Measurements from ENCODE around the gene CRIM1. TPM values are rescaled to one million over a fixed set of nuclear protein-coding genes. Genes with fewer than 3 reads are reported as not detected.

The CRIM1 gene
- total and polyA plus RNA-seq, 5 donors from 2014 or later = 0.15 to 2.7 (median 0.74) TPM

DNA sequence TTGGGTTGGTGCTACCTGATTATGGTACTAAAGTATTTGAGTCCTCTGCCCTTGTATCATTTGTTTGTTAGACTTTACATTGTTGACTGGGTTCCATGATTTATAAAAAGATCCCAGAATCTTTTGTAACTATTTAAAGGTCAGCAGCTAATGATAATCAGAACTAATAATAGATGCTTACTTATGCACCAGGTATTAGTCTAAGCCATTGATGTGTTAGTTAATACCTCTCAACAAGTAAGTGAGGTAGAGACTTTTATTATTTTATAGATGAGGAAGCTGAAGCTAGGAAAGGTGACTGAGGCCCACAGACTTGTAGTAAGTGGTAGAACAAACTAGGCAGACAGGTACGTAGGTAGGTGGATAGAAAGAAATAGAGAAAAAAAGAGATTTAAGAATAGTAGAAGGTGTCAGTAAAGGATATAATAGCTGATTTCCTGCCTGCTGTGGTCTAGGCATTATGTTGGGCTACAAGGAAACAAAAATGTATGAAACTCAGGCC is 68.1 kb downstream of the CRIM1 start:
- H3K36me3 Mint-ChIP-seq = no peaks in the 10 kb centered on the region
- H3K4me3 Mint-ChIP-seq = no peak overlapping the region
- no peak overlapping the region for H3K27ac Mint-ChIP-seq
- DNase-seq = no peak
- Histone ChIP-seq H3K4me3 (ENCODE audit: low read depth, low read length) (no peak overlapping the region), H3K4me1 (ENCODE audit: control insufficient read depth, insufficient read depth, low read length, poor library complexity, severe bottlenecking) (no peaks in the 10 kb centered on the region), H3K27ac (ENCODE audit: insufficient read depth, low read length, poor library complexity, severe bottlenecking) (no peak overlapping the region), H3K9me3 (ENCODE audit: control insufficient read depth in 2 of 2, low read length in 2 of 2) (no peaks in the 10 kb centered on the region), H3K27me3 (ENCODE audit: control insufficient read depth, insufficient read depth, low read length) (no peaks in the 10 kb centered on the region), H3K36me3 (ENCODE audit: control insufficient read depth, insufficient read depth, low read length) (no peaks in the 10 kb centered on the region)
- H3K27me3 Mint-ChIP-seq = no peaks in the 10 kb centered on the region
- H3K9me3 Mint-ChIP-seq = peaks cover 0 to 6% (median 0%) of the 10 kb centered on the region in 7 donors
- H3K4me1 Mint-ChIP-seq = peaks cover 5 to 19% (median 12%) of the 10 kb centered on the region in 4 donors
- no peak for ATAC-seq (ENCODE audit: low read depth in 2 of 2)

DNA sequence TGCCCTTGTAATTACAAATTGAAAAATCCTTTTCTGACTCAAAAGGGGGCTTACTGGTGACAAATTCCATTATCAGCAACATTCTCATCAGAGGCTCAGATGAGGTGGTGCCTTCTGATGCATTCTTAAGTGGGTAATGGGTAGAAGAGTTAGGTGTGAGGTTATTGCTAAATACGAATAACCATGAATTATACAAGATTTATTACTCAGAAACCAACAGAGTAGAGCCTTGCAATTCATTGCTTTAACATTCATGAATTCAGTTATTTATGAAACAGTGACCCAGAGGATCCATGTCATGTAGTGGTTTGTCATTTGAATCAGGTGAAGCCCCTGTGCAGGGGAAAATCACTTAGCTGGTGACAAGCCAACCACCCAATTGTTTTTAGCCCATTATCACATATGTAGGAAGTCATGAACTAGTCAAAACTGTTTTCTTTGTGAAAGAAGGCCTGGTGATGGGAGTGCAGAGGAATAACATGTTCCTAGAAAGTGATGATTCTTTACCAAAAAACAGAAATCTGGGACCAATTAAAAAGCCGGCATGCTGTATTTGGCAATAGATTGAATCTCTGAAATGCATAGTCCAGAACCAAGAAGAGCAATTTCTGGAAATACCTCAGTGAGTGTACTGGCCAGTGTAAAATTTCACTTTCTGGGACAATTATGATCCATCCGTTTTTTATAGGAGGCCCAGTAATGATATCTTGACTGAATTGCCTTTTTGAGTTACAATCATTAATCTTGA is 70.2 kb downstream of the CRIM1 start:
- peaks cover 0 to 3% (median 0%) of the 10 kb centered on the region in 7 donors for H3K9me3 Mint-ChIP-seq
- H3K27me3 Mint-ChIP-seq = no peaks in the 10 kb centered on the region
- Histone ChIP-seq H3K9me3 (ENCODE audit: control insufficient read depth in 2 of 2, low read length in 2 of 2) (no peaks in the 10 kb centered on the region), H3K4me3 (ENCODE audit: low read depth, low read length) (no peak overlapping the region), H3K4me1 (ENCODE audit: control insufficient read depth, insufficient read depth, low read length, poor library complexity, severe bottlenecking) (no peaks in the 10 kb centered on the region), H3K27ac (ENCODE audit: insufficient read depth, low read length, poor library complexity, severe bottlenecking) (no peak overlapping the region), H3K36me3 (ENCODE audit: control insufficient read depth, insufficient read depth, low read length) (no peaks in the 10 kb centered on the region), H3K27me3 (ENCODE audit: control insufficient read depth, insufficient read depth, low read length) (no peaks in the 10 kb centered on the region)
- no peak overlapping the region for H3K4me3 Mint-ChIP-seq
- peaks cover 0 to 1% (median 0%) of the 10 kb centered on the region in 4 donors for H3K4me1 Mint-ChIP-seq
- ATAC-seq (ENCODE audit: low read depth in 2 of 2) (no peak), DNase-seq (no peak)
- H3K27ac Mint-ChIP-seq = no peak overlapping the region
- no peaks in the 10 kb centered on the region for H3K36me3 Mint-ChIP-seq

DNA sequence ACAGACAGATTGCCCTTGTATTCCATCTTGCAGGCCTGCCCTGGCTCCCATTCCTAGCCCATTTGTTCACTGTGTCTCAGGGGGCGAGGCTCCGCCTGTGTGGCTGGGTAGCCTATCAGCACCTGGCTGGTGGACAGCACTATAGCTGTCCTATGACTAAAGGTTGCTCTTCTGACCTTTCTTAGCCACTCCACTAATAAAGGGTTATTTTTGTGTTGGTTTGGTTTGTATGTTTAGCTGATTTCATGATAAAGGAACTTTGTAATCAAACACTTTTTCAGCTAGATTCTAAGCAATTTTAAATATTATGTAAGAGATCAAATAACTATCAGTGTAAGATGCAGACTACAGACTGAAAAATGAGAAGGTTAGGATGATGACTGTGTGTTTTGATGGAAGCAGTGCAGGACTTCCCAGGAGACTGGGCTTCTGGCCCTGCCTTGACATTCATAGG is 72.2 kb downstream of the CRIM1 start:
- ATAC-seq (ENCODE audit: low read depth in 2 of 2) = no peak
- H3K36me3 Mint-ChIP-seq = no peaks in the 10 kb centered on the region

DNA sequence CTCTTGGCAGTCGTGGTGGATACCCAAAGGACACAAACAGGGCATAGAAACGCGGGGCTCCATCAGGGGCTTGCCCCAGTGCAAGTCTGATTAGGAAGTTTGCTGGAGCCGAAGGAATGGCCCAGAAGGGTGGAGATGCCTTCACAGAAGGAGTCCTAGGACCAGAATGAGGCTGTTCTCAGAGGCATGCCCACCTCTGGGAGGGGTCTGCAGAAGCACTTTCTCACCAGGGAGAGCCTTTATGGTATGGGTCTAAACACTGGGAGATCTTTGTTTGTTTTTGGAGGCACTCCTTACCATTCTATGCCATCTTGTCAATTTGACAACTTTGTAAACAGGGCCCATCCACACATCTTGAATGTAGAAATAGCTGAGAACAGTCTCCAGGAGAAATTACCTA is 75.0 kb downstream of the CRIM1 start:
- DNase-seq = no peak

More for the DNA sequence above, 72.2 kb downstream of the CRIM1 start:
- no peaks in the 10 kb centered on the region for H3K4me1 ChIP-seq (ENCODE audit: control insufficient read depth, insufficient read depth, low read length, poor library complexity, severe bottlenecking)
- Mint-ChIP-seq H3K27ac (no peak overlapping the region), H3K9me3 (peaks cover 0 to 1% (median 0%) of the 10 kb centered on the region in 7 donors), H3K4me3 (no peak overlapping the region), H3K27me3 (no peaks in the 10 kb centered on the region), H3K4me1 (peaks cover 0 to 1% (median 0%) of the 10 kb centered on the region in 4 donors)
- no peak overlapping the region for H3K4me3 ChIP-seq (ENCODE audit: low read depth, low read length)
- no peaks in the 10 kb centered on the region for H3K27me3 ChIP-seq (ENCODE audit: control insufficient read depth, insufficient read depth, low read length)
- no peak for DNase-seq
- H3K9me3 ChIP-seq (ENCODE audit: control insufficient read depth in 2 of 2, low read length in 2 of 2) = no peaks in the 10 kb centered on the region
- no peaks in the 10 kb centered on the region for H3K36me3 ChIP-seq (ENCODE audit: control insufficient read depth, insufficient read depth, low read length)
- H3K27ac ChIP-seq (ENCODE audit: insufficient read depth, low read length, poor library complexity, severe bottlenecking) = no peak overlapping the region

DNA sequence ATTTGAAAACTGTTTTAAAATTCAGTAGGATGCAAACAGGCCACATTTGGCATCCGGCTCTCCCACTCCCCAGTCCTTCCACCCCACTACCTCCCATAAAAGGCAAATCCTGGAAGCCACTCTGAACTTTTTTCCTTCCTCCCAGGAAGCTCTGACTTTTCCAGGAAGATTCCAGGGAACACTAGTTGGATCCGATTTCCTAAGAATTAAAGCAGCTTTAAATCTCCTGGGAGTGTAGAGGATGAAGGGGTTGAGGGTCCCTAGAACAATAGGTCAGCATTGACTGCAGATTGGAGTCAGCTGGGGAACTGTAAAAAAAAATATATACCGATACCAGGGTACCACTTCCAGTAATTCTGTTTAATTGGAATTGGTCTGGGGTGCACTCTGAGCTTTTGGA is 76.9 kb downstream of the CRIM1 start:
- Histone ChIP-seq H3K9me3 (ENCODE audit: control insufficient read depth in 2 of 2, low read length in 2 of 2) (no peaks in the 10 kb centered on the region), H3K27me3 (ENCODE audit: control insufficient read depth, insufficient read depth, low read length) (no peaks in the 10 kb centered on the region), H3K4me3 (ENCODE audit: low read depth, low read length) (no peak overlapping the region), H3K4me1 (ENCODE audit: control insufficient read depth, insufficient read depth, low read length, poor library complexity, severe bottlenecking) (no peaks in the 10 kb centered on the region), H3K27ac (ENCODE audit: insufficient read depth, low read length, poor library complexity, severe bottlenecking) (no peak overlapping the region), H3K36me3 (ENCODE audit: control insufficient read depth, insufficient read depth, low read length) (no peaks in the 10 kb centered on the region)
- H3K27ac Mint-ChIP-seq = no peak overlapping the region
- peaks cover 0 to 1% (median 0%) of the 10 kb centered on the region in 4 donors for H3K4me1 Mint-ChIP-seq
- no peak overlapping the region for H3K4me3 Mint-ChIP-seq
- ATAC-seq (ENCODE audit: low read depth in 2 of 2) (no peak), DNase-seq (no peak)
- H3K27me3 Mint-ChIP-seq = no peaks in the 10 kb centered on the region
- no peaks in the 10 kb centered on the region for H3K9me3 Mint-ChIP-seq
- no peaks in the 10 kb centered on the region for H3K36me3 Mint-ChIP-seq

More for the DNA sequence above, 75.0 kb downstream of the CRIM1 start:
- H3K9me3 ChIP-seq (ENCODE audit: control insufficient read depth in 2 of 2, low read length in 2 of 2) = no peaks in the 10 kb centered on the region
- Mint-ChIP-seq H3K4me3 (no peak overlapping the region), H3K27ac (no peak overlapping the region), H3K4me1 (peaks cover 0 to 1% (median 0%) of the 10 kb centered on the region in 4 donors), H3K27me3 (no peaks in the 10 kb centered on the region), H3K36me3 (no peaks in the 10 kb centered on the region), H3K9me3 (no peaks in the 10 kb centered on the region)
- no peaks in the 10 kb centered on the region for H3K27me3 ChIP-seq (ENCODE audit: control insufficient read depth, insufficient read depth, low read length)
- H3K4me1 ChIP-seq (ENCODE audit: control insufficient read depth, insufficient read depth, low read length, poor library complexity, severe bottlenecking) = no peaks in the 10 kb centered on the region
- no peak overlapping the region for H3K4me3 ChIP-seq (ENCODE audit: low read depth, low read length)
- no peak overlapping the region for H3K27ac ChIP-seq (ENCODE audit: insufficient read depth, low read length, poor library complexity, severe bottlenecking)
- ATAC-seq (ENCODE audit: low read depth in 2 of 2) = no peak
- H3K36me3 ChIP-seq (ENCODE audit: control insufficient read depth, insufficient read depth, low read length) = no peaks in the 10 kb centered on the region

DNA sequence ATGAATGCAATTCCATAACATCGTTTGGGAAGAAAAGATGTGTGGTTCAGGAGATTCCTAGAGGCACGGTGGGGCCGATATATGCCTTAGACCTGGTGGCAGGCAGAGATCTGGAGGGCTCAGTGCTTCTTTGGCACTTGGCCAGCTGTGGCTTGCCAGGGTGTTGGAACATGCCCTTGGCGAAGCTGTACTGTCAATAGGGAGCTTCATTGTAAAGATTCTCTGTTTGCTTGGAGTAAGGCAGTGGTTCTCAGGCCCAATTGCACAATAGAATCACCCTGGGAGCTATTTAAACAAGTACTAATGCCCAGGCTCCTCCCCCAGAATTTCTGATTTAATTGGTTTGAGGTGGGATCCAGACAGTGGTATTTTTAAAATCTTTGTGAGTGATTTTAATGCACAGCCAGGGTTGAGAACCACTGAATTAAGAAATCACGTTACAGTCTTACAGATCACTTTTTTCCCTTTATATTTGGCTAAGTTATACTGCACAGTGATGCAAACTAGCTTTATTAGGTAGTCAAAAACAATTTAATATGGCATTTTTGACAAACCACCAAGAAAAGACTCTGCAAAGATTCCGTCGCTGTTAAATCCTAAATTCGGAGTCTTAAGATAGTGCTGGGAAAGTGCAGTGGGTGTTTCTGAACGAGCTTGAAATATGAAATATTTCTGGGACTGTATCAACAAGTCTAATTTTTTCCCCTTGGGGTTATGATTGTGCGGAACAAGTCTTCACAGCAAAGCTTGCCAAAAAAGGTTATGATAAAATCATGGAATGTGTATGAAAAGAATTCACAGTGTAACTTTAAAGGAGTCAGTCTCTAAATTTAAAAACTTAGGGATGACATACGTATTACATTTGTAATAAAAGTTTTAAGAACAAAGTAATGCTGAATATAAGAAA is 78.0 kb downstream of the CRIM1 start:
- Mint-ChIP-seq H3K4me3 (no peak overlapping the region), H3K27ac (no peak overlapping the region), H3K4me1 (peaks cover 0 to 1% (median 0%) of the 10 kb centered on the region in 4 donors), H3K9me3 (no peaks in the 10 kb centered on the region), H3K36me3 (no peaks in the 10 kb centered on the region), H3K27me3 (no peaks in the 10 kb centered on the region)
- Histone ChIP-seq H3K4me1 (ENCODE audit: control insufficient read depth, insufficient read depth, low read length, poor library complexity, severe bottlenecking) (no peaks in the 10 kb centered on the region), H3K27me3 (ENCODE audit: control insufficient read depth, insufficient read depth, low read length) (no peaks in the 10 kb centered on the region), H3K9me3 (ENCODE audit: control insufficient read depth in 2 of 2, low read length in 2 of 2) (no peaks in the 10 kb centered on the region), H3K27ac (ENCODE audit: insufficient read depth, low read length, poor library complexity, severe bottlenecking) (no peak overlapping the region), H3K4me3 (ENCODE audit: low read depth, low read length) (no peak overlapping the region), H3K36me3 (ENCODE audit: control insufficient read depth, insufficient read depth, low read length) (no peaks in the 10 kb centered on the region)
- ATAC-seq (ENCODE audit: low read depth in 2 of 2) (no peak), DNase-seq (no peak)

DNA sequence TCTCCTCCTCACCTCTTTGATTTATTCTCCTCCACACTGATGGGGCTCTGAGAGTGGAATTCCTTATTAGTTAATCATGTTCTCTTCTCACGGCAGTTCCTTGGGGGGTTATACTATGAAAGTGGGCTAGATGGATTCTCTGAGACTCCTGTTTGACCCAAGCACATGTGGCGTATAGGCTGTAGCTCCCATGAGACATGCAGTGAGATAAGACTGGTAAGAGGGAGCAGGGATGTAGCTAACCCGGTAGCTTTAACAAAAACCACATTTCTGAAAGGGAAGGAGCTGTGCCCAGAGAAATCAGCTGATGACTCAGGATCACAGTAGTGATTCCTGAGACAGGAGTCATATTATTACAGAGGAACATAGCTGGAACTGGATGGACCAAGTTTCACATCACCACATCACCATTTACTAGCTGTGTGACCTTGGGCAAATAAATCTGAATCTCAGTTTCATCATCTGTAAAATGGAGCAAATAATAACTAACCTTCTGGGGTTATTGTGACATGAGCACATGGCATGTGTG is 82.9 kb downstream of the CRIM1 start:
- DNase-seq (no peak), ATAC-seq (ENCODE audit: low read depth in 2 of 2) (no peak)
- Mint-ChIP-seq H3K27me3 (no peaks in the 10 kb centered on the region), H3K27ac (no peak overlapping the region), H3K4me3 (no peak overlapping the region), H3K4me1 (peaks cover 0 to 10% (median 7%) of the 10 kb centered on the region in 4 donors), H3K9me3 (no peaks in the 10 kb centered on the region), H3K36me3 (no peaks in the 10 kb centered on the region)
- Histone ChIP-seq H3K27me3 (ENCODE audit: control insufficient read depth, insufficient read depth, low read length) (no peaks in the 10 kb centered on the region), H3K36me3 (ENCODE audit: control insufficient read depth, insufficient read depth, low read length) (no peaks in the 10 kb centered on the region), H3K27ac (ENCODE audit: insufficient read depth, low read length, poor library complexity, severe bottlenecking) (no peak overlapping the region), H3K4me1 (ENCODE audit: control insufficient read depth, insufficient read depth, low read length, poor library complexity, severe bottlenecking) (no peaks in the 10 kb centered on the region), H3K9me3 (ENCODE audit: control insufficient read depth in 2 of 2, low read length in 2 of 2) (no peaks in the 10 kb centered on the region), H3K4me3 (ENCODE audit: low read depth, low read length) (no peak overlapping the region)
